Activated naive CD8-positive, alpha-beta T cell treated with anti-CD3 and anti-CD28 coated beads, Interleukin-2, amount 50 U/mL, for 16 hours (primary cell): Measurements from ENCODE around the gene TNPO3.
"Not testable (repeated sequence)": the region's sequence is repeated elsewhere in the genome, so short reads cannot be mapped to it uniquely, and the experiment has no call there.

ENCODE experiments used
- DNase-seq: peaks from one replicate; pipeline ENCODE4 v3.0.0-alpha.2; 2020; ENCODE audit warnings: low read depth, low spot score

The TNPO3 gene

GRCh38 chr7:128921866-128922440 lies 133.0 kb downstream of the TNPO3 start:
- DNase-seq: no peak

- no peak for DNase-seq
Measured at GRCh38 chr7:128920913-128921582, 133.9 kb downstream of the TNPO3 start.

GRCh38 chr7:128919881-128920799 lies 134.8 kb downstream of the TNPO3 start:
- no peak for DNase-seq

- DNase-seq: no peak
Measured at GRCh38 chr7:128919241-128919640, 135.7 kb downstream of the TNPO3 start.

GRCh38 chr7:128918016-128918665 lies 136.8 kb downstream of the TNPO3 start:
- no peak for DNase-seq

GRCh38 chr7:128917122-128917521 lies 137.8 kb downstream of the TNPO3 start:
- no peak for DNase-seq

GRCh38 chr7:128916643-128916915 lies 138.3 kb downstream of the TNPO3 start:
- no peak for DNase-seq

- no peak for DNase-seq
Measured at GRCh38 chr7:128915841-128916642, 138.9 kb downstream of the TNPO3 start.

GRCh38 chr7:128915271-128915819 lies 139.6 kb downstream of the TNPO3 start:
- DNase-seq: no peak

- DNase-seq: no peak
Measured at GRCh38 chr7:128914566-128915151, 140.3 kb downstream of the TNPO3 start.

GRCh38 chr7:128913870-128914565 lies 140.9 kb downstream of the TNPO3 start:
- no peak for DNase-seq

- not testable (repeated sequence) for DNase-seq
Measured at GRCh38 chr7:128912709-128913495, 142.0 kb downstream of the TNPO3 start.

GRCh38 chr7:128912281-128912680 lies 142.6 kb downstream of the TNPO3 start:
- DNase-seq: no peak

- DNase-seq: no peak
Measured at GRCh38 chr7:128911423-128912031, 143.4 kb downstream of the TNPO3 start.

GRCh38 chr7:128910569-128910945 lies 144.4 kb downstream of the TNPO3 start, which contains the start of gene KCP:
KCP (minus strand) TSS chr7:128910709; CDS start chr7:128910676, 33 bp downstream.
- DNase-seq: no peak

GRCh38 chr7:128909625-128910568 lies 145.0 kb downstream of the TNPO3 start:
- no peak for DNase-seq

- no peak for DNase-seq
Measured at GRCh38 chr7:128908750-128909624, 145.9 kb downstream of the TNPO3 start.
